ENCODE measurements around the gene HSPB6. TPM values are rescaled to one million over a fixed set of nuclear protein-coding genes. Genes with fewer than 3 reads are reported as not detected.

Gene HSPB6, protein sequence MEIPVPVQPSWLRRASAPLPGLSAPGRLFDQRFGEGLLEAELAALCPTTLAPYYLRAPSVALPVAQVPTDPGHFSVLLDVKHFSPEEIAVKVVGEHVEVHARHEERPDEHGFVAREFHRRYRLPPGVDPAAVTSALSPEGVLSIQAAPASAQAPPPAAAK
- total RNA-seq (2021; fragmentation: NEBNext Ultra II Directional; extraction: Animal tissue kit (Norgen Biotek cat#: 25700)), result 0.44 TPM in 1 of 2 replicates, not detected in the other
- 0.91 and 1.6 TPM in 2 replicates for polyA plus RNA-seq (2011; rRNA removed)
- polyA plus RNA-seq (2011; cell fraction: cytosol; rRNA removed), result 0.69 TPM
- 1.1 TPM for polyA plus RNA-seq (2011; cell fraction: nucleus; rRNA removed)
- 2.2 to 2.9 TPM (median 2.2 TPM) in 4 replicates for polyA plus RNA-seq (2012, experiment 1 of 2)
- 2.1 TPM for polyA plus RNA-seq (2012, experiment 2 of 2)
- polyA plus RNA-seq (2013, experiment 1 of 2), result 1.6 TPM
- 1.3 TPM for polyA plus RNA-seq (2013, experiment 2 of 2)
- polyA minus RNA-seq (2011; rRNA and poly(A)+ RNA removed), result 0.27 and 0.50 TPM in 2 replicates
- 1.5 TPM for polyA minus RNA-seq (2011; cell fraction: cytosol; rRNA and poly(A)+ RNA removed)
- 2.1 TPM for polyA minus RNA-seq (2011; cell fraction: nucleus; rRNA and poly(A)+ RNA removed)
- long read RNA-seq, experiment 1, result 0 reads
- long read RNA-seq, experiment 2, result 0 reads

GRCh38 chr19:35756377-35757230 is at the start of gene HSPB6:
Gene HSPB6 (minus strand): TSS chr19:35757029. CDS start chr19:35757008, 21 bp downstream.
- Histone ChIP-seq H2BK15ac (ENCODE audit: low read length) (peak within 1 kb of the TSS; percentile 81; the same call in 1 of the 2 replicates), H4K5ac (ENCODE audit: insufficient read length, low read depth, low read length) (peak within 1 kb of the TSS; percentile 39), H4K8ac (ENCODE audit: extremely low read depth, insufficient read depth, low read length) (no peak within 1 kb of the TSS; the same call in 1 of the 2 replicates), H2BK120ac (replicated peaks; ENCODE audit: low read depth, low read length) (no peak within 1 kb of the TSS), H3K4me1 (replicated peaks in 1 of 4; ENCODE audit: control insufficient read depth in 3 of 4, insufficient read depth in 4 of 4, low read length in 3 of 4) (peaks cover 0 to 18% (median 11%) of the 10 kb centered on the region in 4 experiments; a peak in 5 of 7 replicates), H3K4me3 (ENCODE audit: extremely low read depth in 1 of 4, insufficient read depth in 2 of 4, low read depth in 3 of 4, low read length in 4 of 4) (peak within 1 kb of the TSS; percentile 95 to 100 (median 98)), H3K36me3 (ENCODE audit: control insufficient read depth in 2 of 4, insufficient read depth in 4 of 4, low read length in 3 of 4) (peaks cover 0 to 7% (median 2%) of the 10 kb centered on the region in 4 experiments; a peak in 2 of 8 replicates), H3K9ac (replicated peaks in 1 of 4; ENCODE audit: extremely low read depth in 1 of 4, low read depth in 3 of 4, low read length in 3 of 4) (peak within 1 kb of the TSS in 1 of 4 experiments; percentile 50; a peak in 2 of 7 replicates), H3K27ac (ENCODE audit: low read depth, low read length) (no peak within 1 kb of the TSS), H4K91ac (replicated peaks; ENCODE audit: insufficient read length, low read length) (peak within 1 kb of the TSS; percentile 72), H2BK20ac (ENCODE audit: low read length) (no peak within 1 kb of the TSS), H3K23me2 (ENCODE audit: low read depth, low read length) (peaks cover 16% of the 10 kb centered on the region; the same call in 1 of the 2 replicates), H2BK12ac (ENCODE audit: low read depth, low read length) (no peak within 1 kb of the TSS), H4K20me1 (replicated peaks in 1 of 2; ENCODE audit: control insufficient read depth in 1 of 2, insufficient read depth in 2 of 2, low read length in 2 of 2) (peaks cover 0 to 6% of the 10 kb centered on the region in 2 experiments), H3K56ac (replicated peaks; ENCODE audit: insufficient read length, low read depth, low read length) (no peak within 1 kb of the TSS), H3K4ac (replicated peaks; ENCODE audit: insufficient read length, low read depth, low read length) (no peak within 1 kb of the TSS), H3K79me2 (ENCODE audit: control insufficient read depth in 1 of 2, insufficient read depth in 2 of 2, low read length in 2 of 2) (peaks cover 0 to 6% of the 10 kb centered on the region in 2 experiments; a peak in 2 of 4 replicates), H3K23ac (ENCODE audit: insufficient read length) (no peak within 1 kb of the TSS), H2AFZ (ENCODE audit: low read length) (peak within 1 kb of the TSS; percentile 46; the same call in 1 of the 2 replicates), H3K14ac (ENCODE audit: insufficient read length) (no peak within 1 kb of the TSS), H3K18ac (ENCODE audit: extremely low read depth, low read length) (peak within 1 kb of the TSS; percentile 83), H3K79me1 (ENCODE audit: low read depth, low read length) (peaks cover 4% of the 10 kb centered on the region), H3K9me3 (ENCODE audit: insufficient read depth in 2 of 2, low read depth in 1 of 2, low read length in 1 of 2) (no peaks in the 10 kb centered on the region), H2AK5ac (ENCODE audit: low read depth, low read length) (no peak within 1 kb of the TSS), H3K4me2 (ENCODE audit: insufficient read depth in 1 of 2, low read depth in 2 of 2, low read length in 2 of 2) (peak within 1 kb of the TSS; percentile 95 to 98), H3K27me3 (replicated peaks in 1 of 4; ENCODE audit: control insufficient read depth in 3 of 4, extremely low read depth in 1 of 4, insufficient read depth in 3 of 4, low read length in 3 of 4) (peaks cover 0 to 17% (median 11%) of the 10 kb centered on the region in 4 experiments; a peak in 5 of 7 replicates), H2BK5ac (ENCODE audit: low read depth, low read length) (no peak within 1 kb of the TSS; the same call in none of the 2 replicates)
- no peak for FAIRE-seq
- CTCF ChIA-PET (ENCODE audit: partially characterized antibody), result interaction anchor here (0.9 to 2.0 kb wide), 4 partner anchors 10 to 63 kb away, joined by 3 to 9 read pairs (median 4); no protein-coding TSS in a partner anchor
- DNase-seq (ENCODE audit: low read depth in 1 of 2, low spot score in 2 of 2), result no peak
- WGBS, 2 experiments (ENCODE audit: extremely low coverage in 1 of 2, insufficient coverage in 1 of 2, insufficient read length in 1 of 2, insufficient replicate concordance in 2 of 2, low coverage in 1 of 2, low lambda C conversion rate in 2 of 2, missing lambda C conversion rate in 1 of 2), result 11% methylated on average over 36 of the region's 52 CpGs; no CpG with 5 or more reads in 1 of the 2 experiments
- POLR2A ChIA-PET (ENCODE audit: partially characterized antibody), result interaction anchor here (0.8 to 2.6 kb wide), 12 partner anchors 8 to 100 kb away, joined by 3 to 23 read pairs (median 5); partner anchors contain the start of genes KIRREL2, LIN37, PSENEN and U2AF1L4
- TF ChIP-seq POLR2A (IDR thresholded peaks at IDR 0.05; ENCODE audit: control extremely low read depth in 1 of 2, low read depth in 2 of 2, low read length in 2 of 2) (no peak), TBP (IDR thresholded peaks at IDR 0.05; ENCODE audit: low read depth, low read length) (peak; percentile 67; the same call in 1 of the 2 replicates), HDAC6 (IDR thresholded peaks at IDR 0.05; ENCODE audit: low read depth, low read length) (no peak)

All from H1 (cell line).